Kidney epithelial cell (primary cell): Measurements from ENCODE around the gene GPR35. TPM values are rescaled to one million over a fixed set of nuclear protein-coding genes. Genes with fewer than 3 reads are reported as not detected.

ENCODE experiments used
- DNase-seq: peaks from one replicate; pipeline ENCODE4 v3.0.0-alpha.2; 2010; ENCODE audit warnings: low read depth
- H3K27me3 ChIP-seq: 2 replicates; pipeline ENCODE4 v1.6.0; 2011; ENCODE audit warnings: low read length; ENCODE audit not compliant: control insufficient read depth, insufficient read depth
- H3K36me3 ChIP-seq: 2 replicates; pipeline ENCODE4 v1.5.1; 2011; ENCODE audit warnings: low read length; ENCODE audit not compliant: control insufficient read depth, insufficient read depth
- H3K4me3 ChIP-seq: 2 replicates; pipeline ENCODE4 v1.5.1; 2011; ENCODE audit warnings: low read depth, mild to moderate bottlenecking, control low read depth, low read length
- CTCF ChIP-seq: IDR thresholded peaks from 2 replicates; pipeline ENCODE4 v1.5.1; 2011; ENCODE audit warnings: mild to moderate bottlenecking, moderate library complexity, low read length, control low read depth, inconsistent platforms; ENCODE audit not compliant: insufficient read depth, poor library complexity, severe bottlenecking
- total RNA-seq: library from RNA; depleted of rRNA; stranded (reverse); fragments of >200 nt; gene quantifications from 2 replicates; pipeline ENCODE4 v1.2.3, GENCODE V29; 2015

Gene GPR35
- total RNA-seq, 1 donor from 2014 or later, result 1.3 TPM

- no peak overlapping the region for H3K4me3 ChIP-seq
- no peak for DNase-seq
- peaks cover 2% of the 10 kb centered on the region for H3K27me3 ChIP-seq
- TF ChIP-seq CTCF, result no peak
- no peaks in the 10 kb centered on the region for H3K36me3 ChIP-seq
Observed at GRCh38 chr2:240635998-240636547, 10.8 kb downstream of the GPR35 start.

DNA sequence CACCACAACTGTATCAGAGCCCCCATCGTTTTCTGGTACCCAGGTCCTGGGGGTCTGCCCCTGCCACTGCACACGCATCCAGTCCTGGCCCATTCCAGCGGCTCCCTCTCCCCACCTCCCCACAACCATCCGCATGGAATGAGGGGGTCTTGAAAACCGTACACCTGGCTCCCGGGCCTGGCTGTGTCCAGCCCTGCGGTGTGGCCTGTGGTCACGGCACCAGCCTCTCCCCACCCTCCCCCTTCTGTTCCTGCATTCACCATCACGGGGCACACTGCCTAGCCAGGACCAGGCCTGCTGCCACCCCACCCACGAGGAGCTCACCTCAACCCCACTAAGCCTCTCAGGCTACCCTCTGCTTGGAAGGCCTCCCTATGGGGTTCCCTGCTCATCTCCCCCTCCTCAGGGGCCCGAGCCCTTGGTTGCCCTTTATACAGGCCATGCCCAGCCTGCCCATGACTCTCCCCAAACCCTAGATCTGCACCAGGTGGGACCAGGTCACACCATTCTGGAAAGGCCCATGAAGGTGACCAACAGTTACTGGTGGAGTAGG is 11.4 kb downstream of the GPR35 start:
- TF ChIP-seq CTCF, result no peak

GRCh38 chr2:240637116-240637900 is 12.0 kb downstream of the GPR35 start:
- Histone ChIP-seq H3K4me3 (no peak overlapping the region), H3K36me3 (no peaks in the 10 kb centered on the region), H3K27me3 (peaks cover 2% of the 10 kb centered on the region)
- no peak for DNase-seq
- TF ChIP-seq CTCF, result no peak

More for the DNA sequence above, 11.4 kb downstream of the GPR35 start:
- no peak for DNase-seq
- Histone ChIP-seq H3K27me3 (peaks cover 2% of the 10 kb centered on the region), H3K4me3 (no peak overlapping the region), H3K36me3 (no peaks in the 10 kb centered on the region)

- no peak for TF ChIP-seq CTCF
- H3K27me3 ChIP-seq, result peaks cover 3% of the 10 kb centered on the region
- DNase-seq, result no peak
- H3K4me3 ChIP-seq, result no peak overlapping the region
- H3K36me3 ChIP-seq, result no peaks in the 10 kb centered on the region
Observed at GRCh38 chr2:240637901-240638345, 12.6 kb downstream of the GPR35 start.

DNA sequence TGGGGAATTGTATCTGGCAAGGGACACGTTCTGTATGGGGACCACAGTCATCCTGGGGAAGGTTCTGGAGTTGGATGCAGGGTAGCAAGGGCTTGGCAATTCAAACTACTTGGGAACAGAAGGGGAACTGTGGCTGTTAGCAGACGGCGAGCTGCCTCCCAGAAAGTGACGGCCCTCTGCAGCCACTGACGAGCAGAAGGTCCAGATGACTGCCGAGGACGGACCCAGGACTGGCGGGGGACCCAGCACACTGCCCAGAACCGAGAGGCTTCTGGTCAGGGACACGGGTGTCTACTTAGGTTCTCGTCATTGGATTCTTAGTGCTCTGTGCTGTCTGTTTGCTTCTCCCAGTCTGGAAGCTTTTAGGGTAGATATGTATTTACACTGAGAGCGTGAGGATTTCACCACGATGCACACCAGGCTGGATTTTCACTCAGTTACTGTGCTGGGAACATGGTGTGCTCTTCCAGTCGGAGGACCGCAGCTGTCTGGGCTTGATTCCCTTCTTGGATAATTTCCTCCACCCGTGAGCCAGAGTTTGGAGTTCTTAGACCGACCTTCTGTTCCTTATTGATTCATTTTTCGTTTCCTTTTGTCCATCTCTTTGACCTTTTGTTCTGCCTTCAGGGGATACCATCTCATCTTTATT is 13.4 kb downstream of the GPR35 start:
- H3K36me3 ChIP-seq, result no peaks in the 10 kb centered on the region
- peaks cover 6% of the 10 kb centered on the region for H3K27me3 ChIP-seq
- TF ChIP-seq CTCF, result no peak
- no peak overlapping the region for H3K4me3 ChIP-seq
- no peak for DNase-seq
